ENCODE data around the gene ADAMTSL1. TPM values are rescaled to one million over a fixed set of nuclear protein-coding genes. Genes with fewer than 3 reads are reported as not detected.

ADAMTSL1 gene
- total and polyA plus RNA-seq, 9 of the 15 experiments (the other 6 are each of a cell fraction or from before 2014, with no cell fraction given): 0.01 TPM; not detected in 8

DNA sequence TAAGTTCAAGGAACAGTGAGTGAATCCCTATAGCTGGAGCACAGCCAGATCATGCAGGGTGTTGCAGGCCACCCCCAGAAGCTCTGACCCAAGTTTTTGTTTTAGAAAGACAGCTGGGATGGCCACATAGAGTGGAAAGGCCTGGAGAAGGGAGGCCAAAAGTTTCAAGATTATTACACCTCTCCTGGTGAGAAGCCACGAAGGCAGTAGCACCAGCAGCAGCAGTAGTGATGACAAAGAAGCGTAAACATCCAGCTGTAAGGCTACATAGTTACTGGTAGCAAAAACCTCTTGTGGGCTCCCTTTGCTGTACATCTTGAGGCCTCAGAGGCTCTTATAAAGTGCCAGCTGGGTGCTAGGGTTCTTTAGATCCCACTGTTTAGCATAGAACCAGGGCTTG lies 11.8 kb downstream of the ADAMTSL1 start:
- no peak overlapping the region for H3K4me2 ChIP-seq (ENCODE audit: insufficient read depth, low read length)
- H2AFZ ChIP-seq (ENCODE audit: low read depth, low read length): no peak overlapping the region
- intact Hi-C loops (cut with micrococcal nuclease): no loop called here
- H3K4me1 ChIP-seq (replicated peaks in 1 of 2; ENCODE audit: control insufficient read depth in 2 of 2, insufficient read depth in 2 of 2, low read length in 2 of 2): no peaks in the 10 kb centered on the region
- no peaks in the 10 kb centered on the region for H3K9me1 ChIP-seq (ENCODE audit: control insufficient read depth, insufficient read depth, low read length)
- no peak overlapping the region for H3K4me3 ChIP-seq
- TF ChIP-seq CBX5 (IDR thresholded peaks at IDR 0.05; ENCODE audit: borderline replicate concordance, low read depth) (no peak), ZNF3 (CRISPR knock-in tag; IDR thresholded peaks at IDR 0.05) (no peak), KDM2B (CRISPR knock-in tag; IDR thresholded peaks at IDR 0.05) (no peak), PHF20 (IDR thresholded peaks at IDR 0.05; ENCODE audit: partially characterized antibody) (no peak), GTF2F1 (IDR thresholded peaks at IDR 0.05; ENCODE audit: low read depth, low read length) (no peak), JUN (IDR thresholded peaks at IDR 0.05; ENCODE audit: borderline replicate concordance, low read depth, low read length) (no peak), JUN (CRISPR knock-in tag; IDR thresholded peaks at IDR 0.05; ENCODE audit: borderline replicate concordance) (no peak), ZNF175 (CRISPR knock-in tag; IDR thresholded peaks at IDR 0.05; ENCODE audit: low read depth) (no peak), CBX3 (IDR thresholded peaks at IDR 0.05; ENCODE audit: borderline replicate concordance in 1 of 2, low read length in 2 of 2) (no peak), ESRRA (IDR thresholded peaks at IDR 0.05; ENCODE audit: borderline replicate concordance, low read depth) (no peak)
- no peaks in the 10 kb centered on the region for H3K36me3 ChIP-seq (ENCODE audit: control insufficient read depth, insufficient read depth, low read length)
- no peaks in the 10 kb centered on the region for H4K20me1 ChIP-seq (replicated peaks; ENCODE audit: control insufficient read depth, insufficient read depth, low read length)
- ATAC-seq (no peak), DNase-seq (ENCODE audit: extremely low read depth in 1 of 4, low spot score in 3 of 4) (no peak), FAIRE-seq (no peak)
- H3K9ac ChIP-seq (ENCODE audit: insufficient read depth in 1 of 2, low read depth in 2 of 2, low read length in 2 of 2): no peak overlapping the region
- no peaks in the 10 kb centered on the region for H3K27me3 ChIP-seq (ENCODE audit: control insufficient read depth in 2 of 2, insufficient read depth in 2 of 2, low read length in 2 of 2)
- CTCF ChIA-PET (ENCODE audit: low intra/inter-chr PET ratio): no interaction called here
- H3K27ac ChIP-seq (ENCODE audit: extremely low read depth, low read depth, low read length): no peak overlapping the region
- H3K79me2 ChIP-seq (ENCODE audit: control insufficient read depth, insufficient read depth, low read length): no peaks in the 10 kb centered on the region
- POLR2A ChIA-PET: interaction anchor here (0.6 kb wide), 1 partner anchor 30 kb away, joined by 4 read pairs; no protein-coding TSS in a partner anchor
- in situ Hi-C loops (cut with MboI): no loop called here
- WGBS (ENCODE audit: insufficient coverage, low coverage, missing lambda C conversion rate): 0% methylated on average over 2 of the region's 2 CpGs
- no peaks in the 10 kb centered on the region for H3K9me3 ChIP-seq (replicated peaks; ENCODE audit: control insufficient read depth, insufficient read depth, low read depth, low read length)
- BruUV-seq (replicated peaks): no TSS peak

All from K562 (cell line).